H1 (cell line): ENCODE data around the gene CDS2. TPM values are rescaled to one million over a fixed set of nuclear protein-coding genes. Genes with fewer than 3 reads are reported as not detected.

ENCODE experiments used
- CTCF ChIA-PET: fragments of 300-600 bp; sonication (Branson Sonifier 250); formaldehyde crosslinking; loops from one replicate; lab custom pipeline; 2021; ENCODE audit not compliant: partially characterized antibody; lab: Charles Lee
- POLR2A ChIA-PET: fragments of 300-600 bp; sonication (Branson Sonifier 250); formaldehyde crosslinking; loops from one replicate; lab custom pipeline; 2021; ENCODE audit warnings: inconsistent platforms; ENCODE audit not compliant: partially characterized antibody; lab: Charles Lee
- DNase-seq, 2 experiments: peaks; one replicate each; pipeline versions ENCODE4 v3.0.0 to v3.0.0-alpha.2; 2010 to 2022; ENCODE audit warnings: low spot score in 2 of 2, low read depth in 1 of 2, mixed read lengths in 1 of 2
- FAIRE-seq: peaks from 2 replicates; lab custom pipeline; 2011; peaks lifted over from hg19 to GRCh38; lab: Jason Lieb, UNC
- H2AFZ ChIP-seq: 2 replicates; pipeline ENCODE4 v1.8.1; 2012; ENCODE audit warnings: low read length, inconsistent platforms
- H2AK5ac ChIP-seq: 2 replicates; pipeline ENCODE4 v1.6.1; 2013; ENCODE audit warnings: low read depth, low read length
- H2BK120ac ChIP-seq: replicated peaks from 2 replicates; pipeline ENCODE3; 2013; ENCODE audit warnings: low read depth, low read length, inconsistent platforms
- H2BK12ac ChIP-seq: 2 replicates; pipeline ENCODE4 v1.6.1; 2013; ENCODE audit warnings: low read depth, low read length
- H2BK15ac ChIP-seq: 2 replicates; pipeline ENCODE4 v1.6.1; 2013; ENCODE audit warnings: low read length
- H2BK20ac ChIP-seq: 2 replicates; pipeline ENCODE4 v1.6.1; 2013; ENCODE audit warnings: low read length
- H2BK5ac ChIP-seq: 2 replicates; pipeline ENCODE4 v1.6.1; 2013; ENCODE audit warnings: low read depth, low read length
- H3K14ac ChIP-seq: 2 replicates; pipeline ENCODE4 v1.6.1; 2013; ENCODE audit warnings: inconsistent platforms; ENCODE audit not compliant: insufficient read length
- H3K18ac ChIP-seq: 2 replicates; pipeline ENCODE4 v1.6.1; 2013; ENCODE audit warnings: low read length; ENCODE audit errors: extremely low read depth
- H3K23ac ChIP-seq: 2 replicates; pipeline ENCODE4 v1.6.1; 2013; ENCODE audit warnings: inconsistent platforms; ENCODE audit not compliant: insufficient read length
- H3K23me2 ChIP-seq: 2 replicates; pipeline ENCODE4 v1.6.1; 2013; ENCODE audit warnings: low read depth, low read length
- H3K27ac ChIP-seq: 2 replicates; pipeline ENCODE4 v1.6.1; 2011; ENCODE audit warnings: low read depth, low read length, inconsistent platforms
- H3K27me3 ChIP-seq, 4 experiments: replicated peaks in 1 of 4; 1 replicate in 1 of 4; 2 replicates in 3 of 4; pipeline versions ENCODE4 v1.6.1 to v1.8.1; 2011 to 2013; ENCODE audit warnings: low read length in 3 of 4, mild to moderate bottlenecking in 3 of 4, inconsistent platforms in 2 of 4, mixed read lengths in 2 of 4, moderate library complexity in 1 of 4; ENCODE audit not compliant: control insufficient read depth in 3 of 4, insufficient read depth in 3 of 4; ENCODE audit errors: extremely low read depth in 1 of 4
- H3K36me3 ChIP-seq, 4 experiments: 2 replicates each; pipeline versions ENCODE4 v1.6.1 to v1.8.1; 2011 to 2013; ENCODE audit warnings: mild to moderate bottlenecking in 4 of 4, low read length in 3 of 4, moderate library complexity in 2 of 4, control low read depth in 1 of 4, inconsistent platforms in 1 of 4; ENCODE audit not compliant: insufficient read depth in 4 of 4, control insufficient read depth in 2 of 4
- H3K4ac ChIP-seq: replicated peaks from 2 replicates; pipeline ENCODE3; 2013; ENCODE audit warnings: low read length, low read depth, mixed read lengths, inconsistent platforms; ENCODE audit not compliant: insufficient read length
- H3K4me1 ChIP-seq, 4 experiments: replicated peaks in 1 of 4; 1 replicate in 1 of 4; 2 replicates in 3 of 4; pipeline versions ENCODE4 v1.6.1 to v1.8.1; 2011 to 2013; ENCODE audit warnings: low read length in 3 of 4, inconsistent platforms in 2 of 4, mixed read lengths in 1 of 4; ENCODE audit not compliant: insufficient read depth in 4 of 4, control insufficient read depth in 3 of 4
- H3K4me2 ChIP-seq, 2 experiments: 2 replicates each; pipeline versions ENCODE4 v1.6.1 to v1.8.1; 2011 to 2013; ENCODE audit warnings: low read depth in 2 of 2, low read length in 2 of 2, control low read depth in 1 of 2, inconsistent platforms in 1 of 2, mild to moderate bottlenecking in 1 of 2; ENCODE audit not compliant: insufficient read depth in 1 of 2
- H3K4me3 ChIP-seq, 4 experiments: fragments of 200-600, 300-600 bp in 1 of 4; sonication (generic), shearing (Covaris generic), sonication (Bioruptor Twin) in 1 of 4; 2 replicates each; pipeline versions ENCODE4 v1.5.1 to v1.8.1; 2011 to 2016; ENCODE audit warnings: low read length in 4 of 4, low read depth in 3 of 4, control low read depth in 2 of 4, inconsistent platforms in 2 of 4, mild to moderate bottlenecking in 2 of 4, mixed read lengths in 1 of 4, moderate library complexity in 1 of 4; ENCODE audit not compliant: insufficient read depth in 2 of 4; ENCODE audit errors: extremely low read depth in 1 of 4
- H3K56ac ChIP-seq: replicated peaks from 2 replicates; pipeline ENCODE3; 2013; ENCODE audit warnings: low read depth, mild to moderate bottlenecking, mixed read lengths, low read length, inconsistent platforms; ENCODE audit not compliant: insufficient read length
- H3K79me1 ChIP-seq: 2 replicates; pipeline ENCODE4 v1.6.1; 2013; ENCODE audit warnings: low read depth, low read length, control low read depth
- H3K79me2 ChIP-seq, 2 experiments: 2 replicates each; pipeline versions ENCODE4 v1.6.1 to v1.8.1; 2012 to 2013; ENCODE audit warnings: low read length in 2 of 2, mild to moderate bottlenecking in 2 of 2, inconsistent platforms in 1 of 2; ENCODE audit not compliant: insufficient read depth in 2 of 2, control insufficient read depth in 1 of 2
- H3K9ac ChIP-seq, 4 experiments: replicated peaks in 1 of 4; 1 replicate in 1 of 4; 2 replicates in 3 of 4; pipeline versions ENCODE4 v1.6.1 to v1.8.1; 2011 to 2013; ENCODE audit warnings: low read depth in 3 of 4, low read length in 3 of 4, control low read depth in 2 of 4, mild to moderate bottlenecking in 2 of 4, moderate library complexity in 2 of 4, inconsistent platforms in 1 of 4; ENCODE audit errors: extremely low read depth in 1 of 4
- H3K9me3 ChIP-seq, 2 experiments: 2 replicates each; pipeline versions ENCODE4 v1.6.1 to v1.8.1; 2012 to 2013; ENCODE audit warnings: mild to moderate bottlenecking in 2 of 2, moderate library complexity in 2 of 2, control low read depth in 1 of 2, inconsistent platforms in 1 of 2, low read depth in 1 of 2, low read length in 1 of 2, mixed read lengths in 1 of 2; ENCODE audit not compliant: insufficient read depth in 2 of 2
- H4K20me1 ChIP-seq, 2 experiments: replicated peaks in 1 of 2; 2 replicates each; pipeline versions ENCODE3 to v1.8.1; 2011 to 2013; ENCODE audit warnings: inconsistent platforms in 2 of 2, low read length in 2 of 2, mild to moderate bottlenecking in 1 of 2; ENCODE audit not compliant: insufficient read depth in 2 of 2, control insufficient read depth in 1 of 2
- H4K5ac ChIP-seq: 2 replicates; pipeline ENCODE4 v1.6.1; 2013; ENCODE audit warnings: low read length, low read depth, mixed read lengths, inconsistent platforms; ENCODE audit not compliant: insufficient read length
- H4K8ac ChIP-seq: 2 replicates; pipeline ENCODE4 v1.8.0; 2013; ENCODE audit warnings: mild to moderate bottlenecking, moderate library complexity, low read length, inconsistent platforms; ENCODE audit not compliant: insufficient read depth; ENCODE audit errors: extremely low read depth
- H4K91ac ChIP-seq: replicated peaks from 2 replicates; pipeline ENCODE3; 2013; ENCODE audit warnings: low read length, mixed read lengths, inconsistent platforms; ENCODE audit not compliant: insufficient read length
- E2F6 ChIP-seq: IDR thresholded peaks from 2 replicates; pipeline ENCODE4 v1.6.1; 2012; ENCODE audit warnings: inconsistent platforms
- WGBS, 2 experiments: shearing (Covaris generic) in 1 of 2; methylation state at CpG; one replicate each; pipeline versions ENCODE4 v1.1.6 to v1.1.7; 2013 to 2015; ENCODE audit warnings: low lambda C conversion rate in 2 of 2, mixed read lengths in 2 of 2, inconsistent platforms in 1 of 2, low coverage in 1 of 2, missing lambda C conversion rate in 1 of 2; ENCODE audit not compliant: insufficient replicate concordance in 2 of 2, insufficient coverage in 1 of 2, insufficient read length in 1 of 2; ENCODE audit errors: extremely low coverage in 1 of 2, missing lambda C conversion rate in 1 of 2; 5-methylcytosine and 5-hydroxymethylcytosine counted together
- polyA plus RNA-seq, 7 experiments: library from polyadenylated mRNA; depleted of rRNA in 3 of 7; stranded (reverse) in 5 of 7; unstranded in 2 of 7; fragments of >200 nt in 5 of 7; fragments of 200-250 nt in 2 of 7; gene quantifications; 1 replicate in 5 of 7; 2 replicates in 1 of 7; 4 replicates in 1 of 7; pipeline versions ENCODE4 v1.2.1 to v1.2.3, GENCODE V29; 2011 to 2013; ENCODE audit warnings: missing spikeins in 2 of 7, mixed read lengths in 2 of 7
- total RNA-seq: library from RNA; stranded (reverse); fragmentation: NEBNext Ultra II Directional; extraction: Animal tissue kit (Norgen Biotek cat#: 25700); gene quantifications from 2 replicates; pipeline ENCODE4 v1.2.1, GENCODE V29; 2021

CDS2 gene
- total and polyA plus RNA-seq, 2 of the 8 experiments (the other 6 are each of a cell fraction or from before 2014, with no cell fraction given) = 54.0 to 56.2 TPM

GRCh38 chr20:5118220-5119142 is 8.3 kb upstream of the CDS2 start:
- peak overlapping the region; percentile 54 to 84 for H3K4me2 ChIP-seq
- peaks cover 0 to 1% (median 0%) of the 10 kb centered on the region in 4 experiments; a peak in 1 of 7 replicates for H3K4me1 ChIP-seq
- H3K79me2 ChIP-seq = peaks cover 12 to 38% of the 10 kb centered on the region in 2 experiments
- peak overlapping the region; percentile 98 to 100 (median 99) for H3K9ac ChIP-seq
- no peak overlapping the region for H2AFZ ChIP-seq
- H3K27ac ChIP-seq = peak overlapping the region; percentile 99
- peak overlapping the region; percentile 48 for H4K91ac ChIP-seq
- H2BK15ac ChIP-seq = no peak overlapping the region
- WGBS, 2 experiments = 5% methylated on average over 23 of the region's 23 CpGs; no CpG with 5 or more reads in 1 of the 2 experiments
- H3K14ac ChIP-seq = no peak overlapping the region
- peak overlapping the region; percentile 85 for H3K18ac ChIP-seq
- no peaks in the 10 kb centered on the region for H3K9me3 ChIP-seq
- peak overlapping the region; percentile 95 for H2BK5ac ChIP-seq
- peaks cover 26 to 48% (median 38%) of the 10 kb centered on the region in 4 experiments for H3K36me3 ChIP-seq
- H3K27me3 ChIP-seq = no peaks in the 10 kb centered on the region
- CTCF ChIA-PET = interaction anchor here (0.9 kb wide), 1 partner anchor 74 kb away, joined by 3 read pairs; no protein-coding TSS in a partner anchor
- peak overlapping the region; percentile 91 to 99 (median 96) for H3K4me3 ChIP-seq
- H2BK120ac ChIP-seq = no peak overlapping the region
- peaks cover 7 to 21% of the 10 kb centered on the region in 2 experiments for H4K20me1 ChIP-seq
- DNase-seq (no peak), FAIRE-seq (no peak)
- no peak overlapping the region; the same call in 1 of the 2 replicates for H2BK12ac ChIP-seq
- H3K23me2 ChIP-seq = no peaks in the 10 kb centered on the region; the same call in 1 of the 2 replicates
- H4K8ac ChIP-seq = peak overlapping the region; percentile 98; the same call in 1 of the 2 replicates
- peak overlapping the region; percentile 44 for H3K4ac ChIP-seq
- no peaks in the 10 kb centered on the region; the same call in 1 of the 2 replicates for H3K79me1 ChIP-seq
- H2AK5ac ChIP-seq = peak overlapping the region; percentile 79
- H3K23ac ChIP-seq = no peak overlapping the region
- H3K56ac ChIP-seq = peak overlapping the region; percentile 60
- peak overlapping the region; percentile 37 for H4K5ac ChIP-seq
- POLR2A ChIA-PET = interaction anchor here (0.8 to 3.5 kb wide), 15 partner anchors 11 to 359 kb away, joined by 3 to 25 read pairs (median 6); no protein-coding TSS in a partner anchor
- no peak overlapping the region for H2BK20ac ChIP-seq
- TF ChIP-seq E2F6 = no peak
